Glutamatergic neuron (in vitro differentiated cells): ENCODE results near the gene CD300LG. TPM values are rescaled to one million over a fixed set of nuclear protein-coding genes. Genes with fewer than 3 reads are reported as not detected.
A peak's percentile ranks its signal among the peaks of the same experiment; 100 is the strongest.

ENCODE experiments used
- DNase-seq: peaks from one replicate; pipeline ENCODE4 v3.0.0; 2022
- H3K27ac Mint-ChIP-seq: one replicate; pipeline ENCODE4 v1.8.0; 2020; ENCODE audit warnings: mild to moderate bottlenecking, mixed read lengths, inconsistent platforms; ENCODE audit not compliant: unreplicated experiment
- H3K27me3 Mint-ChIP-seq: one replicate; pipeline ENCODE4 v1.8.0; 2020; ENCODE audit warnings: mild to moderate bottlenecking, moderate library complexity, mixed read lengths, inconsistent platforms; ENCODE audit not compliant: unreplicated experiment
- H3K36me3 Mint-ChIP-seq: one replicate; pipeline ENCODE4 v1.8.0; 2020; ENCODE audit warnings: mild to moderate bottlenecking, mixed read lengths, inconsistent platforms; ENCODE audit not compliant: unreplicated experiment
- H3K4me1 Mint-ChIP-seq: one replicate; pipeline ENCODE4 v1.8.0; 2020; ENCODE audit warnings: mild to moderate bottlenecking, low read depth, mixed read lengths, inconsistent platforms; ENCODE audit not compliant: unreplicated experiment
- H3K4me3 Mint-ChIP-seq: one replicate; pipeline ENCODE4 v1.8.0; 2020; ENCODE audit warnings: mild to moderate bottlenecking, mixed read lengths, inconsistent platforms; ENCODE audit not compliant: unreplicated experiment
- H3K9me3 Mint-ChIP-seq: one replicate; pipeline ENCODE4 v1.8.0; 2020; ENCODE audit warnings: mild to moderate bottlenecking, moderate library complexity, mixed read lengths, inconsistent platforms; ENCODE audit not compliant: unreplicated experiment
- CTCF ChIP-seq: fragments of 200-600 bp; sonication (generic); IDR thresholded peaks from one replicate; pipeline ENCODE4 v1.5.0; 2021; ENCODE audit not compliant: partially characterized antibody, unreplicated experiment
- total RNA-seq: library from RNA; stranded (reverse); fragmentation: NEBNext Ultra II Directional; extraction: Animal tissue kit (Norgen Biotek cat#: 25700); gene quantifications from one replicate; pipeline ENCODE4 v1.2.1, GENCODE V29; 2021; ENCODE audit not compliant: unreplicated experiment

The CD300LG gene
- total RNA-seq, 1 donor from 2014 or later: not detected

- no peak for TF ChIP-seq CTCF
- Mint-ChIP-seq H3K27me3 (peaks cover 5% of the 10 kb centered on the region), H3K4me1 (no peaks in the 10 kb centered on the region), H3K4me3 (no peak overlapping the region), H3K27ac (no peak overlapping the region), H3K36me3 (peaks cover 4% of the 10 kb centered on the region), H3K9me3 (peaks cover under 1% of the 10 kb centered on the region)
- no peak for DNase-seq
Measured at GRCh38 chr17:43877451-43878155, 30.6 kb downstream of the CD300LG start.

- Mint-ChIP-seq H3K36me3 (peaks cover 4% of the 10 kb centered on the region), H3K4me1 (no peaks in the 10 kb centered on the region), H3K27ac (no peak overlapping the region), H3K4me3 (peak overlapping the region; percentile 16), H3K27me3 (peaks cover 6% of the 10 kb centered on the region), H3K9me3 (peaks cover 1% of the 10 kb centered on the region)
- TF ChIP-seq CTCF: peak; percentile 96
- DNase-seq: peak; percentile 89
Measured at GRCh38 chr17:43878260-43879175, 31.5 kb downstream of the CD300LG start.

GRCh38 chr17:43879723-43880419 lies 32.9 kb downstream of the CD300LG start:
- Mint-ChIP-seq H3K27ac (no peak overlapping the region), H3K4me1 (no peaks in the 10 kb centered on the region), H3K9me3 (peaks cover 1% of the 10 kb centered on the region), H3K27me3 (peaks cover 3% of the 10 kb centered on the region), H3K36me3 (peaks cover 1% of the 10 kb centered on the region), H3K4me3 (no peak overlapping the region)
- no peak for TF ChIP-seq CTCF
- DNase-seq: no peak

- DNase-seq: peak; percentile 53
- no peak overlapping the region for H3K4me3 Mint-ChIP-seq
- peaks cover 3% of the 10 kb centered on the region for H3K27me3 Mint-ChIP-seq
- no peaks in the 10 kb centered on the region for H3K4me1 Mint-ChIP-seq
- H3K27ac Mint-ChIP-seq: no peak overlapping the region
- peak; percentile 86 for TF ChIP-seq CTCF
- H3K36me3 Mint-ChIP-seq: no peaks in the 10 kb centered on the region
- H3K9me3 Mint-ChIP-seq: peaks cover 1% of the 10 kb centered on the region
Measured at GRCh38 chr17:43880420-43880991, 33.5 kb downstream of the CD300LG start.
